NCI-H446 treated with DMSO at 0.1 percent for 48 hours (cell line): ENCODE results near the gene KLHL1.

Experiments
- DNase-seq: peaks from one replicate; lab custom pipeline; 2025; lab: John Stamatoyannopoulos, UW

KLHL1 gene

GRCh38 chr13:69872321-69873047 is 235.8 kb downstream of the KLHL1 start:
- DNase-seq: no peak

GRCh38 chr13:69866555-69866954 is 241.7 kb downstream of the KLHL1 start:
- DNase-seq: no peak

GRCh38 chr13:69857183-69857821 is 250.9 kb downstream of the KLHL1 start:
- DNase-seq: peak; percentile 18

- no peak for DNase-seq
Measured at GRCh38 chr13:69856331-69856730, 251.9 kb downstream of the KLHL1 start.

GRCh38 chr13:69828527-69828926 is 279.7 kb downstream of the KLHL1 start:
- no peak for DNase-seq

GRCh38 chr13:69820180-69820579 is 288.1 kb downstream of the KLHL1 start:
- DNase-seq: no peak

GRCh38 chr13:69817333-69817869 is 290.9 kb downstream of the KLHL1 start:
- DNase-seq: no peak

- DNase-seq: no peak
Measured at GRCh38 chr13:69809152-69809551, 299.1 kb downstream of the KLHL1 start.

GRCh38 chr13:69796256-69796655 is 312.0 kb downstream of the KLHL1 start:
- no peak for DNase-seq

- DNase-seq: no peak
Measured at GRCh38 chr13:69793783-69794453, 314.3 kb downstream of the KLHL1 start.

- no peak for DNase-seq
Measured at GRCh38 chr13:69776937-69777336, 331.3 kb downstream of the KLHL1 start.

- DNase-seq: no peak
Measured at GRCh38 chr13:69769608-69770007, 338.6 kb downstream of the KLHL1 start.

GRCh38 chr13:69761581-69761980 is 346.7 kb downstream of the KLHL1 start:
- no peak for DNase-seq

GRCh38 chr13:69755101-69755500 is 353.2 kb downstream of the KLHL1 start:
- DNase-seq: no peak

GRCh38 chr13:69751259-69751658 is 357.0 kb downstream of the KLHL1 start:
- no peak for DNase-seq

- DNase-seq: no peak
Measured at GRCh38 chr13:69737129-69737935, 370.9 kb downstream of the KLHL1 start.

- DNase-seq: no peak
Measured at GRCh38 chr13:69721631-69722030, 386.6 kb downstream of the KLHL1 start.

GRCh38 chr13:69720278-69720983 is 387.8 kb downstream of the KLHL1 start:
- DNase-seq: no peak

- DNase-seq: no peak
Measured at GRCh38 chr13:69706807-69707206, 401.4 kb downstream of the KLHL1 start.

GRCh38 chr13:69704311-69704710 is 403.9 kb downstream of the KLHL1 start:
- DNase-seq: no peak

- DNase-seq: no peak
Measured at GRCh38 chr13:69690999-69691398, 417.3 kb downstream of the KLHL1 start.
